ENCODE data around the gene MLXIP. TPM values are rescaled to one million over a fixed set of nuclear protein-coding genes. Genes with fewer than 3 reads are reported as not detected.

The MLXIP gene
- total RNA-seq, 1 experiment from 2014 or later: 32.4 TPM

DNA sequence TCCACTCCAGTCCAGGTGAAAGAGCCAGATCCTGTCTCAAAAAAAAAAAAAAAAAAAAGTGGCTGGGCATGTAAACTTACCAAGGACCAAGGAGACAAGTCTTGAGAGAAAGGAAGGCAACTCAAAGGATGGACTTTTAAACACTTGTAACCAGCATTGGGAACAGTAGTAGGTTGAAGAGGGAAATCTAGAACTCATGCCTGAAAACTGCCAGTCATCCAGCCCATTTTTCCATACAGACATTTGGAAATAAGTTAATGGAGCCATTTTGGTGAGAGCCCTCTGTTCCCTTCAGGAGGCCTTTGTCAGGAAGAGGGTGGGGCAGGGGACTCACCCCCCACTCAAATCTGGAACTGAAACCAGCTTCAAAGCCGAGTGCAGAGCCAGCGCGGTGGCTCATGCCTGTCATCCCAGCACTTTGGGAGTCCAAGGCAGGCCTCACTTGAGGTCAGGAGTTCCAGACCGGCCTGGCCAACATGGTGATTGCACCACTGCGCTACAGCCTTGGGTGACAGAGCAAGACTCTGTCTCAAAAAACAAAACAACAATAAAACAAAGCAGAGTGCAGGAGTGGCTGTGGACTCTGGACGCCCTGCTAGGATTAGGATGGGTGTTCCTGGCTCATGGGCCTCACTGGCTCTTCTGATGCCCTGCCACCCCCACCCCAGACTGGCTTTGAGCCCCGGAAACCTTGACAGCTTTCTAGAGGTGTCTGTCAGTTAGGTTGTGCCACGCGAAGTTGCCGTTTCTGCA, 1.6 kb upstream of the MLXIP start:
- no peaks in the 10 kb centered on the region for H3K4me1 ChIP-seq (ENCODE audit: insufficient read depth, low read length)
- no peak overlapping the region for H3K23ac ChIP-seq (ENCODE audit: insufficient read length, low read depth, low read length)
- no peak overlapping the region for H3K56ac ChIP-seq (ENCODE audit: insufficient read length, low read depth, low read length)
- no peak overlapping the region for H3T11ph ChIP-seq (ENCODE audit: low read length)
- H3K79me2 ChIP-seq (ENCODE audit: insufficient read depth, low read length): no peaks in the 10 kb centered on the region; the same call in 1 of the 2 replicates
- Mint-ChIP-seq H3K4me1 (peaks cover 28 to 32% of the 10 kb centered on the region in 2 experiments), H3K36me3 (ENCODE audit: insufficient read depth in 1 of 3, low read depth in 3 of 3) (peaks cover 0 to 12% (median 4%) of the 10 kb centered on the region in 3 experiments; a peak in 4 of 7 replicates), H3K27me3 (ENCODE audit: low read depth) (peaks cover 35% of the 10 kb centered on the region), H3K4me3 (peak overlapping the region in 1 of 2 experiments; percentile 26; a peak in 1 of 5 replicates), H3K27ac (no peak overlapping the region), H3K9me3 (no peaks in the 10 kb centered on the region)
- H2BK15ac ChIP-seq (ENCODE audit: low read depth, low read length): no peak overlapping the region
- H2BK12ac ChIP-seq (ENCODE audit: insufficient read length, low read depth, low read length): no peak overlapping the region
- H3K9ac ChIP-seq (ENCODE audit: extremely low read depth, insufficient read length, low read length): no peak overlapping the region
- H2AK5ac ChIP-seq (ENCODE audit: insufficient read length, low read length): no peak overlapping the region
- H3K27me3 ChIP-seq (ENCODE audit: insufficient read depth, low read length): no peaks in the 10 kb centered on the region; the same call in 1 of the 2 replicates
- H3K79me1 ChIP-seq (ENCODE audit: insufficient read depth, low read depth, low read length, poor library complexity, severe bottlenecking): no peaks in the 10 kb centered on the region
- no peak overlapping the region for H2BK20ac ChIP-seq (ENCODE audit: low read depth, low read length, poor library complexity, severe bottlenecking)
- H3K4me2 ChIP-seq (ENCODE audit: insufficient read depth, insufficient read length, low read length): no peak overlapping the region
- no peaks in the 10 kb centered on the region for H4K20me1 ChIP-seq (ENCODE audit: control insufficient read depth, insufficient read depth, insufficient read length)
- no peak overlapping the region for H4K8ac ChIP-seq (replicated peaks; ENCODE audit: insufficient read length, low read depth, low read length)
- DNase-seq: no peak
- TF ChIP-seq, protein P1, sequence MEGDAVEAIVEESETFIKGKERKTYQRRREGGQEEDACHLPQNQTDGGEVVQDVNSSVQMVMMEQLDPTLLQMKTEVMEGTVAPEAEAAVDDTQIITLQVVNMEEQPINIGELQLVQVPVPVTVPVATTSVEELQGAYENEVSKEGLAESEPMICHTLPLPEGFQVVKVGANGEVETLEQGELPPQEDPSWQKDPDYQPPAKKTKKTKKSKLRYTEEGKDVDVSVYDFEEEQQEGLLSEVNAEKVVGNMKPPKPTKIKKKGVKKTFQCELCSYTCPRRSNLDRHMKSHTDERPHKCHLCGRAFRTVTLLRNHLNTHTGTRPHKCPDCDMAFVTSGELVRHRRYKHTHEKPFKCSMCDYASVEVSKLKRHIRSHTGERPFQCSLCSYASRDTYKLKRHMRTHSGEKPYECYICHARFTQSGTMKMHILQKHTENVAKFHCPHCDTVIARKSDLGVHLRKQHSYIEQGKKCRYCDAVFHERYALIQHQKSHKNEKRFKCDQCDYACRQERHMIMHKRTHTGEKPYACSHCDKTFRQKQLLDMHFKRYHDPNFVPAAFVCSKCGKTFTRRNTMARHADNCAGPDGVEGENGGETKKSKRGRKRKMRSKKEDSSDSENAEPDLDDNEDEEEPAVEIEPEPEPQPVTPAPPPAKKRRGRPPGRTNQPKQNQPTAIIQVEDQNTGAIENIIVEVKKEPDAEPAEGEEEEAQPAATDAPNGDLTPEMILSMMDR (conservative IDR thresholded peaks at IDR 0.05): no peak
- no peak overlapping the region for H2BK5ac ChIP-seq (ENCODE audit: insufficient read length, low read length)
- no peak overlapping the region for H4K91ac ChIP-seq (ENCODE audit: insufficient read length, low read depth, low read length)
- no peaks in the 10 kb centered on the region for H3K9me3 ChIP-seq (ENCODE audit: control insufficient read depth, low read depth, low read length)
- no peak overlapping the region for H3K4ac ChIP-seq (ENCODE audit: low read depth, low read length)
- H3K18ac ChIP-seq (ENCODE audit: insufficient read length, low read depth, low read length): no peak overlapping the region
- no peak overlapping the region for H2AFZ ChIP-seq (ENCODE audit: low read length)
- WGBS (ENCODE audit: extremely low coverage, insufficient read length, low lambda C conversion rate): no CpG with 5 or more reads among the region's 10 CpGs
- H3K14ac ChIP-seq (ENCODE audit: insufficient read depth, low read length): no peak overlapping the region
- no peak overlapping the region for H4K5ac ChIP-seq (ENCODE audit: insufficient read length, low read depth, low read length)
- peaks cover 17% of the 10 kb centered on the region for H3K23me2 ChIP-seq (ENCODE audit: insufficient read length, low read depth, low read length, poor library complexity, severe bottlenecking)
- H3K27ac ChIP-seq (ENCODE audit: insufficient read length, low read depth, low read length): no peak overlapping the region
- H2BK120ac ChIP-seq (ENCODE audit: low read depth, low read length, poor library complexity, severe bottlenecking): no peak overlapping the region

All from H9 (cell line).